ENCODE results near the gene BEST2. TPM values are rescaled to one million over a fixed set of nuclear protein-coding genes. Genes with fewer than 3 reads are reported as not detected.

Gene BEST2
- total RNA-seq, 1 donor from 2014 or later: not detected

DNA sequence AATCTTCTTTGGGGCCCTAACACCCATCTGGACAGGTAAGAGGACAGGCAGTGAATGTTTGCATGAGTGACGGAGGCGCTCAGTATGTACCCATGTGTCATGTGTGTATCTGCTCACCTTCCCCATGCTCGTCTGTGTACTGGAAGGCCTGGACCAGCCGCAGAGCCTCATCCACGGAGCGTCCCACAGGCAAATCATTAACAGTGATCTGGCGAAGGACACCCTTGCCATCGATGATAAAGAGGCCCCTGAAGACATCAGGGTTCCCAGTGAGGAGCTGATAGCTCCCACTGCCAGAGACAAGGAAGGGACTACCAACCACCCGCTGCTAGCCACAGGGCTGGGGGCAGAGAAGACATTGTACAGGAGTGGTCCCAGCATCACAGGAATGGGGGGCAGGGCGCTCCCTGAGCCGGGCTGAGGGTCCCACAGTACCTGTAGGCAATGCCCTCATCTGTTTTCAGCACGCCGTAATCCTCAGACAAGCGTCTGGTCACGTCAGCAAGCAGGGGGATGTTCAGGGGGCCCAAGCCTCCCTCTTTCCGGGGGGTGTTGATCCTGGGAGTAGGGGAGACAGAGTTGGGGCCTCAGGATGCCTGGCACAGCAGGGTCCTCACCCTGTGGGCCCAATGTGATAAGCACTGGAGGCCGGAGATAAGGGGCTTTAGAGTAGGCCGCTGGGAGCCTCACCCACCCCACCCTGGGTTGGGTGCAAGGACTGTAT lies 48.3 kb downstream of the BEST2 start:
- Histone ChIP-seq H3K4me1 (peaks cover 40% of the 10 kb centered on the region), H3K36me3 (peaks cover 38% of the 10 kb centered on the region), H3K4me3 (peak overlapping the region; percentile 98), H3K27me3 (ENCODE audit: low read depth) (no peaks in the 10 kb centered on the region), H3K27ac (replicated peaks) (peak overlapping the region; percentile 93), H3K9me3 (replicated peaks) (no peaks in the 10 kb centered on the region)
- TF ChIP-seq, protein P1, sequence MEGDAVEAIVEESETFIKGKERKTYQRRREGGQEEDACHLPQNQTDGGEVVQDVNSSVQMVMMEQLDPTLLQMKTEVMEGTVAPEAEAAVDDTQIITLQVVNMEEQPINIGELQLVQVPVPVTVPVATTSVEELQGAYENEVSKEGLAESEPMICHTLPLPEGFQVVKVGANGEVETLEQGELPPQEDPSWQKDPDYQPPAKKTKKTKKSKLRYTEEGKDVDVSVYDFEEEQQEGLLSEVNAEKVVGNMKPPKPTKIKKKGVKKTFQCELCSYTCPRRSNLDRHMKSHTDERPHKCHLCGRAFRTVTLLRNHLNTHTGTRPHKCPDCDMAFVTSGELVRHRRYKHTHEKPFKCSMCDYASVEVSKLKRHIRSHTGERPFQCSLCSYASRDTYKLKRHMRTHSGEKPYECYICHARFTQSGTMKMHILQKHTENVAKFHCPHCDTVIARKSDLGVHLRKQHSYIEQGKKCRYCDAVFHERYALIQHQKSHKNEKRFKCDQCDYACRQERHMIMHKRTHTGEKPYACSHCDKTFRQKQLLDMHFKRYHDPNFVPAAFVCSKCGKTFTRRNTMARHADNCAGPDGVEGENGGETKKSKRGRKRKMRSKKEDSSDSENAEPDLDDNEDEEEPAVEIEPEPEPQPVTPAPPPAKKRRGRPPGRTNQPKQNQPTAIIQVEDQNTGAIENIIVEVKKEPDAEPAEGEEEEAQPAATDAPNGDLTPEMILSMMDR (IDR thresholded peaks at IDR 0.05; ENCODE audit: borderline replicate concordance): no peak
- no peak for DNase-seq
- intact Hi-C loops (cut with micrococcal nuclease): no loop called here

DNA sequence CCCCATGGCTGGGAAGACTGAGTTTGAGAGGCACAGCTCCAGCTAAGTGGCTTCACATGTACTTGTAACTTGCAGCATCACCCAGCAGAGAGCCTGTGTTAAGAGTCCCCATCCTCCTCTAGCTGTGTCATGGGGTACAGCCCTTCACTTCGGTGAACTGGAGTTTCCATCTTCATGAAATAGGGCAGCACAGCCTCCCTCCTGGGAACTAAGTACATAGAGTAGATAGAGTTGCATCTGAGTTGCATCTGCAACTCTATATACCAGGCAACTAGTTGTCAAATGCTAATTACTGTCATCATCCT lies 48.8 kb downstream of the BEST2 start:
- no peaks in the 10 kb centered on the region for H3K9me3 ChIP-seq (replicated peaks)
- TF ChIP-seq, protein P1 (IDR thresholded peaks at IDR 0.05; ENCODE audit: borderline replicate concordance): no peak
- peaks cover 38% of the 10 kb centered on the region for H3K36me3 ChIP-seq
- intact Hi-C loops (cut with micrococcal nuclease): no loop called here
- H3K4me1 ChIP-seq: peaks cover 40% of the 10 kb centered on the region
- no peaks in the 10 kb centered on the region for H3K27me3 ChIP-seq (ENCODE audit: low read depth)
- peak overlapping the region; percentile 93 for H3K27ac ChIP-seq (replicated peaks)
- H3K4me3 ChIP-seq: peak overlapping the region; percentile 98
- no peak for DNase-seq

DNA sequence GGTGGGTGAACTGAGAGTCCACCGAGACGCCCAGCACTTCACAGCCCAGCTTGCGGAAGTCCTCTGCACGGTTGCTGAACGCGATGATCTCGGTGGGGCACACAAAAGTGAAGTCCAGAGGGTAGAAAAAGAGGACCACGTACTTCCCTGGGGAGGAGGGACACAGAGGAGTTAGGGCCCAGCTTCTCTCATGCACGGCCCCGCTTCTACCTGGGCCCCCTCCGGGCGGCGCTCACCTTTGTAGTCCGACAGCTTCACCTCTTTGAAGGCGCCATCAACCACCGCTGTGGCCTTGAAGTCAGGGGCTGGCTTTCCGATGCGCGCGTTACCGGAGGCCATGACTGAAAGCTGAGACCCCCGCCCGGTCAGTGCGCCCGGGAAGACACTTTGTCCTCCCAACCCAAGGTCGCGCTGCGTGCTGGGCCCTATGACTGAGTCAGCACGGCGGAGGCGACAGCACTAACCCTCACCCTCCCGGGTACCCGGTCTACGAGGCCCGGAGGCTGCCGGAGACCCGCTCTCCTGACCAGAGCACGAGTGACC lies 49.4 kb downstream of the BEST2 start:
- Histone ChIP-seq H3K27ac (replicated peaks) (peak overlapping the region; percentile 93), H3K9me3 (replicated peaks) (no peaks in the 10 kb centered on the region), H3K27me3 (ENCODE audit: low read depth) (no peaks in the 10 kb centered on the region), H3K36me3 (peaks cover 38% of the 10 kb centered on the region), H3K4me3 (peak overlapping the region; percentile 98), H3K4me1 (peaks cover 37% of the 10 kb centered on the region)
- intact Hi-C loops (cut with micrococcal nuclease): no loop called here
- no peak for DNase-seq
- TF ChIP-seq, protein P1 (IDR thresholded peaks at IDR 0.05; ENCODE audit: borderline replicate concordance): no peak

DNA sequence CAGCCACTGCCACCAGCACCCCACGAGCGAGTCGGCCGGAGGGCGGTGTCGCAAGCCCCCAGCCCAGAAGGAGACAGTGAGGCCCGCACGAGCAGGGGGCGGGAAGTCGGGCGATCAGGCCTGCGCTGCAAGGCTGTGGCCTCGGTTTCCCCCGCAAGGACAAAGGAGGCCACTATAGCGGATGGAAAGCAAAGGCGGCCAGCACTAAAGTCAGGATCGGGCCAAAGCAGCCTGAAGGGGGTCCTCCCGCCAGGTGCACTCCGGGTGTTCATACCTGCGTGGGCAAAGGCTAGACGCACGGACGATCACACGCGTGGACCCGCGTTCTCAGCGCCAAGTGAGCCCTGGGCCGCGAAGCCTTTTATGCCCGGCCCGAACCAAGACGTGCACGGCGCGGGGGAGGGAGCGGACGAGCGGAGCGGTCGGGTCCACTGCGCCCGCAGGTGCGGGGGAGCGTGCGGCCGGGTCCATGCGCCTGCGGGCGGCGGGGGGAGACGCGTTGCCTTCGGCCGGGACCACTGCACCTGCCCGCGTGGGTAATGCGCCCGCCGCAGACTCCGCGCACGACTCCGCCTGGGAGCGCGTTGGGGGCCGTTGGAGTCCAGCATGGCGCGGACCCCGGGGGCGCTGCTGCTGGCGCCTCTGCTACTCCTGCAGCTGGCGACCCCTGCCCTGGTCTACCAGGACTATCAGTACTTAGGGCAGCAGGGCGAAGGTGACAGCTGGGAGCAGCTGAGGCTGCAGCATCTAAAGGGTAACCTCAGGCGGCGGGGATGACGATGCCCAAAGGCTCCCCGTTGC lies 50.1 kb downstream of the BEST2 start, which contains the start of the genes PRDX2 and THSD8:
PRDX2 (minus strand) TSS at position 335 of the 801 bp plus-strand sequence. CDS start 539 bp downstream, outside the sequence.
THSD8 (plus strand) TSS at position 604 of the 801 bp plus-strand sequence; CDS start at position 607, 3 bp downstream.
- Histone ChIP-seq H3K36me3 (peaks cover 38% of the 10 kb centered on the region), H3K27me3 (ENCODE audit: low read depth) (no peaks in the 10 kb centered on the region)
- intact Hi-C loops (cut with micrococcal nuclease): no loop called here

More for the DNA sequence above, 50.1 kb downstream of the BEST2 start, which contains the start of the genes PRDX2 and THSD8:
- TF ChIP-seq, protein P1 (IDR thresholded peaks at IDR 0.05; ENCODE audit: borderline replicate concordance): no peak
- H3K27ac ChIP-seq (replicated peaks): peak within 1 kb of the TSS; percentile 93
- H3K4me3 ChIP-seq: peak within 1 kb of the TSS; percentile 98
- DNase-seq: peak; percentile 79
- H3K4me1 ChIP-seq: peaks cover 37% of the 10 kb centered on the region
- no peaks in the 10 kb centered on the region for H3K9me3 ChIP-seq (replicated peaks)
